Endothelial cell of umbilical vein (primary cell): ENCODE results near the gene KANK3. TPM values are rescaled to one million over a fixed set of nuclear protein-coding genes. Genes with fewer than 3 reads are reported as not detected.

Experiments
- BruUV-seq: library from RNA; stranded (reverse); fragments of 400-500 nt; replicated peaks from 2 replicates; lab custom pipeline; 2021; lab: Mats Ljungman, UMichigan
- CTCF ChIA-PET: fragments of 300-600, 350-600 bp; sonication (Branson Sonifier 250); formaldehyde crosslinking; loops from one replicate; lab custom pipeline; 2021; ENCODE audit warnings: antibody characterized with exemption, inconsistent platforms; lab: Charles Lee
- POLR2A ChIA-PET: fragments of 300-600, 350-600 bp; sonication (Branson Sonifier 250); formaldehyde crosslinking; loops from one replicate; lab custom pipeline; 2021; ENCODE audit warnings: antibody characterized with exemption, inconsistent platforms; lab: Charles Lee
- DNase-seq: peaks from one replicate; pipeline ENCODE4 v3.0.0-alpha.2; 2011; ENCODE audit warnings: low read depth, low spot score
- FAIRE-seq: peaks from 2 replicates; lab custom pipeline; 2011; peaks lifted over from hg19 to GRCh38; lab: Jason Lieb, UNC
- H2AFZ ChIP-seq: 2 replicates; pipeline ENCODE4 v1.6.0; 2012; ENCODE audit warnings: low read depth, low read length, control low read depth, inconsistent platforms
- H3K27ac ChIP-seq: 2 replicates; pipeline ENCODE4 v1.5.1; 2011; ENCODE audit warnings: low read depth, mild to moderate bottlenecking, control low read depth, low read length, moderate library complexity; ENCODE audit not compliant: insufficient read depth
- H3K27me3 ChIP-seq, 2 experiments: 2 replicates each; pipeline versions ENCODE4 v1.6.0 to v1.6.1; 2011; ENCODE audit warnings: low read length in 2 of 2, mixed read lengths in 1 of 2; ENCODE audit not compliant: control insufficient read depth in 2 of 2, insufficient read depth in 2 of 2
- H3K36me3 ChIP-seq, 2 experiments: 2 replicates in 1 of 2; 3 replicates in 1 of 2; pipeline ENCODE4 v1.5.1; 2011; ENCODE audit warnings: low read length in 2 of 2, mild to moderate bottlenecking in 1 of 2, moderate library complexity in 1 of 2; ENCODE audit not compliant: control insufficient read depth in 2 of 2, insufficient read depth in 2 of 2; ENCODE audit errors: extremely low read depth in 1 of 2
- H3K4me1 ChIP-seq: 3 replicates; pipeline ENCODE4 v1.5.1; 2011; ENCODE audit warnings: mild to moderate bottlenecking, low read length; ENCODE audit not compliant: control insufficient read depth, insufficient read depth; ENCODE audit errors: extremely low read depth
- H3K4me2 ChIP-seq: 2 replicates; pipeline ENCODE4 v1.6.1; 2011; ENCODE audit warnings: low read length, control low read depth, mixed read lengths; ENCODE audit not compliant: insufficient read depth
- H3K4me3 ChIP-seq, 3 experiments: fragments of 200-600 bp in 1 of 3; sonication (generic), shearing (Covaris generic) in 1 of 3; replicated peaks in 1 of 3; 2 replicates each; pipeline ENCODE4 v1.5.1; 2011 to 2016; ENCODE audit warnings: control low read depth in 3 of 3, low read length in 3 of 3, mild to moderate bottlenecking in 2 of 3, inconsistent platforms in 1 of 3, low read depth in 1 of 3, moderate library complexity in 1 of 3; ENCODE audit not compliant: insufficient read depth in 1 of 3
- H3K79me2 ChIP-seq: 2 replicates; pipeline ENCODE4 v1.6.0; 2012; ENCODE audit warnings: low read length, inconsistent platforms; ENCODE audit not compliant: control insufficient read depth, insufficient read depth
- H3K9ac ChIP-seq: replicated peaks from 2 replicates; pipeline ENCODE3; 2011; ENCODE audit warnings: low read length, control low read depth; ENCODE audit not compliant: insufficient read depth; ENCODE audit errors: extremely low read depth
- H3K9me1 ChIP-seq: replicated peaks from 3 replicates; pipeline ENCODE4 v1.6.0; 2011; ENCODE audit warnings: mild to moderate bottlenecking, low read length; ENCODE audit not compliant: control insufficient read depth, insufficient read depth; ENCODE audit errors: extremely low read depth
- H3K9me3 ChIP-seq: replicated peaks from 2 replicates; pipeline ENCODE4 v1.5.1; 2012; ENCODE audit warnings: low read length, inconsistent platforms; ENCODE audit not compliant: control insufficient read depth, insufficient read depth
- H4K20me1 ChIP-seq: replicated peaks from 2 replicates; pipeline ENCODE3; 2011; ENCODE audit warnings: mild to moderate bottlenecking, low read length; ENCODE audit not compliant: control insufficient read depth, insufficient read depth; ENCODE audit errors: extremely low read depth
- EZH2 ChIP-seq: IDR thresholded peaks from 2 replicates; pipeline ENCODE4 v1.6.1; 2012; ENCODE audit warnings: borderline replicate concordance, low read depth, mild to moderate bottlenecking, moderate library complexity, low read length, inconsistent platforms; ENCODE audit not compliant: severe bottlenecking
- FOS ChIP-seq: IDR thresholded peaks from 2 replicates; pipeline ENCODE4 v1.6.1; 2011; ENCODE audit warnings: mild to moderate bottlenecking, low read length, moderate library complexity, borderline replicate concordance; ENCODE audit not compliant: insufficient read depth
- GATA2 ChIP-seq: IDR thresholded peaks from 2 replicates; pipeline ENCODE4 v1.7.0; 2011; ENCODE audit warnings: low read depth, mild to moderate bottlenecking, moderate library complexity, mixed read lengths, low read length; ENCODE audit not compliant: insufficient read length, insufficient read depth
- JUN ChIP-seq: IDR thresholded peaks from 2 replicates; pipeline ENCODE4 v1.6.1; 2011; ENCODE audit warnings: borderline replicate concordance, low read depth; ENCODE audit not compliant: insufficient read length, insufficient read depth
- MYC ChIP-seq: IDR thresholded peaks from one replicate; pipeline ENCODE4 v1.6.1; 2011; ENCODE audit warnings: mild to moderate bottlenecking, low read depth, low read length
- POLR2A ChIP-seq: IDR thresholded peaks from 2 replicates; pipeline ENCODE4 v1.6.1; 2012; ENCODE audit warnings: low read depth, mild to moderate bottlenecking, control low read depth, low read length
- POLR2AphosphoS5 ChIP-seq: IDR thresholded peaks from 2 replicates; pipeline ENCODE4 v1.6.1; 2012; ENCODE audit warnings: low read depth, mild to moderate bottlenecking, control low read depth, low read length, moderate library complexity; ENCODE audit not compliant: insufficient read depth
- dilution Hi-C: fragments of 300-500 bp; cut with MboI; formaldehyde crosslinking; loops from one replicate; pipeline ENCODE4 v1.15.0; 2019; ENCODE audit warnings: low sequenced_read_pairs; ENCODE audit not compliant: extremely low pct_ligation_motif_present
- intact Hi-C: fragments of 100-400 bp; cut with micrococcal nuclease; formaldehyde crosslinking; loops from one replicate; pipeline ENCODE4 v1.10.0; 2022
- polyA plus RNA-seq, 4 experiments: library from polyadenylated mRNA; depleted of rRNA in 3 of 4; stranded (reverse) in 3 of 4; unstranded in 1 of 4; fragments of >200 nt; gene quantifications; 2 replicates each; pipeline versions ENCODE4 v1.2.1 to v1.2.3, GENCODE V29; 2011 to 2012; ENCODE audit warnings: missing spikeins in 1 of 4
- total RNA-seq: library from RNA; stranded (reverse); gene quantifications from 2 replicates; pipeline ENCODE4 v1.2.3, GENCODE V29; 2021
- TF ChIP-seq, protein P1 (sequence below): IDR thresholded peaks from 2 replicates; pipeline ENCODE4 v1.6.1; 2011; ENCODE audit not compliant: insufficient read depth, insufficient read length
- TF ChIP-seq, protein P2 (sequence below), 2 donors: IDR thresholded peaks; 1 replicate in 1 of 2; 2 replicates in 1 of 2; pipeline ENCODE4 v1.5.1; 2011; ENCODE audit warnings: low read length in 2 of 2, mild to moderate bottlenecking in 2 of 2, moderate library complexity in 2 of 2, control low read depth in 1 of 2, inconsistent platforms in 1 of 2, low read depth in 1 of 2; ENCODE audit not compliant: insufficient read depth in 1 of 2; ENCODE audit errors: extremely low read depth in 1 of 2

The KANK3 gene
- total and polyA plus RNA-seq, 2 donors (not counting 3 experiments of a cell fraction or from before 2014, with no cell fraction given) = 22.1 to 30.0 TPM

DNA sequence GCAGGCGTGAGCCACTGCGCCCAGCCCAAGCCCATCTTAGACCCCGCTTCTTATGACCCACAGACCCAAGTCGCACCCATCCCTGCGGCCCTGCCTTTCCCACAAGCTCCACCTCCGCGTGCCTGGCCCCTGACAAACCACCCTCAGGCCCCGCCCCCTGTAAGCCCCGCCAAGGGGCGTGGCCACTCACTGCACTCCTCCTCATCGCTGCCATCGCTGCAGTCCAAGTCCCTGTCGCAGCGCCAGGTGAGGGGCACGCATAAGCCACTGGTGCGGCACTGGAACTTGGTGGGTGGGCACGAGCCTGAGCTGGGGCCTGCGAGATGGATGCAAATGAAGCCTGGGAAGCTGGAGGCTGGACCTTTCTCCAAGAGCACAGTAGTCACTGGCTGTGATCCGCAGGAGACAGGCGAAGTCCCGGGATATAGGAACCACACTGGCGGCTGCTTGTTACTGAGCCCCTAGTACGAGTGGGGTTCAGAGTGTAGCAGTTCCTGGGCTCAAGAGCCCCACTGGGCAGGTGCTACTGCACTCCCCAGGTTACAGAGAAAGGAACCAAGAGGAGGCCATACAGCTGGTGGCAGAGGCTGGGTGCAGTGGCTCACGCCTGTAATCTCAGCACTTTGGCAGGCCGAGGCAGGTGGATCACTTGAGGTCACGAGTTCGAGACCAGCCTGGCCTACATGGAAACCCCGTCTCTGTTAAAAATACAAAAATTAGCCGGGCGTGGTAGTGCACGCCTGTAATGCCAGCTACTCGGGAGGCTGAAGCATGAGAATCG is 38.0 kb downstream of the KANK3 start:
- no peak for TF ChIP-seq GATA2
- TF ChIP-seq EZH2 = no peak
- TF ChIP-seq, protein P1, sequence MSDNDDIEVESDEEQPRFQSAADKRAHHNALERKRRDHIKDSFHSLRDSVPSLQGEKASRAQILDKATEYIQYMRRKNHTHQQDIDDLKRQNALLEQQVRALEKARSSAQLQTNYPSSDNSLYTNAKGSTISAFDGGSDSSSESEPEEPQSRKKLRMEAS = no peak
- no peak for TF ChIP-seq JUN
- no peak for TF ChIP-seq POLR2AphosphoS5
- TF ChIP-seq POLR2A = no peak
- TF ChIP-seq MYC = no peak
- TF ChIP-seq FOS = no peak
- TF ChIP-seq, protein P2, sequence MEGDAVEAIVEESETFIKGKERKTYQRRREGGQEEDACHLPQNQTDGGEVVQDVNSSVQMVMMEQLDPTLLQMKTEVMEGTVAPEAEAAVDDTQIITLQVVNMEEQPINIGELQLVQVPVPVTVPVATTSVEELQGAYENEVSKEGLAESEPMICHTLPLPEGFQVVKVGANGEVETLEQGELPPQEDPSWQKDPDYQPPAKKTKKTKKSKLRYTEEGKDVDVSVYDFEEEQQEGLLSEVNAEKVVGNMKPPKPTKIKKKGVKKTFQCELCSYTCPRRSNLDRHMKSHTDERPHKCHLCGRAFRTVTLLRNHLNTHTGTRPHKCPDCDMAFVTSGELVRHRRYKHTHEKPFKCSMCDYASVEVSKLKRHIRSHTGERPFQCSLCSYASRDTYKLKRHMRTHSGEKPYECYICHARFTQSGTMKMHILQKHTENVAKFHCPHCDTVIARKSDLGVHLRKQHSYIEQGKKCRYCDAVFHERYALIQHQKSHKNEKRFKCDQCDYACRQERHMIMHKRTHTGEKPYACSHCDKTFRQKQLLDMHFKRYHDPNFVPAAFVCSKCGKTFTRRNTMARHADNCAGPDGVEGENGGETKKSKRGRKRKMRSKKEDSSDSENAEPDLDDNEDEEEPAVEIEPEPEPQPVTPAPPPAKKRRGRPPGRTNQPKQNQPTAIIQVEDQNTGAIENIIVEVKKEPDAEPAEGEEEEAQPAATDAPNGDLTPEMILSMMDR (IDR thresholded peaks at IDR 0.05; ENCODE audit: extremely low read depth in 1 of 2, insufficient read depth in 1 of 2, low read depth in 1 of 2, low read length in 2 of 2) = no peak
- no TSS peak for BruUV-seq
- intact Hi-C loops (no loop called here), dilution Hi-C loops (no loop called here)
- Histone ChIP-seq H3K27ac (no peak overlapping the region), H2AFZ (no peak overlapping the region), H3K36me3 (peaks cover 0 to 4% of the 10 kb centered on the region in 2 experiments), H3K4me3 (no peak overlapping the region), H3K9ac (no peak overlapping the region), H3K4me1 (peaks cover 12% of the 10 kb centered on the region), H3K9me1 (no peaks in the 10 kb centered on the region), H3K79me2 (peaks cover 11% of the 10 kb centered on the region), H4K20me1 (no peaks in the 10 kb centered on the region), H3K27me3 (no peaks in the 10 kb centered on the region), H3K9me3 (no peaks in the 10 kb centered on the region), H3K4me2 (no peak overlapping the region)
- ChIA-PET POLR2A (no interaction called here), CTCF (no interaction called here)
- no peak for DNase-seq
- FAIRE-seq = no peak
